ENCODE results near the gene ROR2.

DNA sequence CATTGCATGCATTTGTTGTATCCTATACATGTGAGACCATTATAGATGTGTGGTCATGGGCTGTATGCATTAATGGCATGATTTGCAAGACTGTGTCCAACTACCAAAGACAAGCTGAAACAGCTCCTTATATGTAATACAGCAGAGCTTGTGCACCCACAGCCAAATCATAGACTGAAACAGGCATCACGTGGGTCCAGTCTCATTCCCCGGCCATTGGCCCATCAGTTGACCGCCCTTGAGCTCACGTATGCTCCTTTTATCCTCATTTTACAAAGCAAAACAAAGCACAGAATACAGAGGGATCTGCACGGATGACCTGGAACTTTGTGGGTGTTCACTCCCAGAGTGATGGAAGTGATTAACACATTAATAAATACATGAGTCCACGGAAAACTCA is 109.1 kb downstream of the ROR2 start:
- TF ChIP-seq POLR2A (IDR thresholded peaks at IDR 0.05) (no peak), EP300 (IDR thresholded peaks at IDR 0.05) (no peak)
- TF ChIP-seq, protein P1, sequence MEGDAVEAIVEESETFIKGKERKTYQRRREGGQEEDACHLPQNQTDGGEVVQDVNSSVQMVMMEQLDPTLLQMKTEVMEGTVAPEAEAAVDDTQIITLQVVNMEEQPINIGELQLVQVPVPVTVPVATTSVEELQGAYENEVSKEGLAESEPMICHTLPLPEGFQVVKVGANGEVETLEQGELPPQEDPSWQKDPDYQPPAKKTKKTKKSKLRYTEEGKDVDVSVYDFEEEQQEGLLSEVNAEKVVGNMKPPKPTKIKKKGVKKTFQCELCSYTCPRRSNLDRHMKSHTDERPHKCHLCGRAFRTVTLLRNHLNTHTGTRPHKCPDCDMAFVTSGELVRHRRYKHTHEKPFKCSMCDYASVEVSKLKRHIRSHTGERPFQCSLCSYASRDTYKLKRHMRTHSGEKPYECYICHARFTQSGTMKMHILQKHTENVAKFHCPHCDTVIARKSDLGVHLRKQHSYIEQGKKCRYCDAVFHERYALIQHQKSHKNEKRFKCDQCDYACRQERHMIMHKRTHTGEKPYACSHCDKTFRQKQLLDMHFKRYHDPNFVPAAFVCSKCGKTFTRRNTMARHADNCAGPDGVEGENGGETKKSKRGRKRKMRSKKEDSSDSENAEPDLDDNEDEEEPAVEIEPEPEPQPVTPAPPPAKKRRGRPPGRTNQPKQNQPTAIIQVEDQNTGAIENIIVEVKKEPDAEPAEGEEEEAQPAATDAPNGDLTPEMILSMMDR (IDR thresholded peaks at IDR 0.05) = no peak
